ENCODE measurements around the gene NCKAP1. TPM values are rescaled to one million over a fixed set of nuclear protein-coding genes. Genes with fewer than 3 reads are reported as not detected.

Gene NCKAP1
- total RNA-seq, 1 experiment from 2014 or later, result 173 TPM

DNA sequence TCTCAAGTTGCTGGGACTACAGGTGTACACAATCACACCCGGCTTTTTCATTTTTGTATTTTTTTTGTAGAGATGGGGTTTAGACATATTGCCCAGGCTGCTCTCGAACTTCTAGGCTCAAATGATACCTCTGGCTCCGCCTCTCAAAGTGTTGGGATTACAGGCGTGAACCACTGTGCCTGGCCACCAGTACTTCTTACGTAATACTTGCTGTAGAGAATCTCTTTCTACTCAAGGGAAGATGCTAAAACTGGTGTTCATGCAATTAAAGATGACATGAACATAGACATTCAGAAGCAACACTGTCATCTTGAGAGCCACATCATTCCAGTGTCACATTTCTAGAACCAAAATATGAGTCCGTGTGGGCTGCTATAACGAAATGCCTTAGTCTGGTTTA lies 118.2 kb downstream of the NCKAP1 start:
- Mint-ChIP-seq H3K27me3 (ENCODE audit: low read depth) (no peaks in the 10 kb centered on the region), H3K4me3 (no peak overlapping the region), H3K4me1 (peaks cover 23% of the 10 kb centered on the region), H3K36me3 (peaks cover 38% of the 10 kb centered on the region), H3K9me3 (no peaks in the 10 kb centered on the region), H3K27ac (no peak overlapping the region)
- no peak; the same call in 1 of the 2 replicates for ATAC-seq
- no peak for DNase-seq (ENCODE audit: low spot score)
- CTCF ChIA-PET, result no interaction called here
- TF ChIP-seq ZNF317 (CRISPR knock-in tag; IDR thresholded peaks at IDR 0.05; ENCODE audit: borderline replicate concordance, low read depth) (no peak), SOX15 (CRISPR knock-in tag; IDR thresholded peaks at IDR 0.05) (no peak), E2F5 (CRISPR knock-in tag; IDR thresholded peaks at IDR 0.05) (no peak), RORB (CRISPR knock-in tag; IDR thresholded peaks at IDR 0.05) (no peak), EMX1 (CRISPR knock-in tag; IDR thresholded peaks at IDR 0.05) (no peak), GRHL2 (CRISPR knock-in tag; IDR thresholded peaks at IDR 0.05; ENCODE audit: insufficient replicate concordance, severe bottlenecking) (no peak), ZNF425 (CRISPR knock-in tag; conservative IDR thresholded peaks at IDR 0.05) (no peak), ETV6 (CRISPR knock-in tag; IDR thresholded peaks at IDR 0.05) (no peak), CREM (CRISPR knock-in tag; IDR thresholded peaks at IDR 0.05) (no peak), ESRRA (CRISPR knock-in tag; IDR thresholded peaks at IDR 0.05; ENCODE audit: borderline replicate concordance) (no peak), NR3C1 (CRISPR knock-in tag; conservative IDR thresholded peaks at IDR 0.05; ENCODE audit: low read depth) (no peak), NFYB (CRISPR knock-in tag; conservative IDR thresholded peaks at IDR 0.05; ENCODE audit: low read depth) (no peak), NR2C2 (CRISPR knock-in tag; IDR thresholded peaks at IDR 0.05) (no peak), TEAD1 (CRISPR knock-in tag; IDR thresholded peaks at IDR 0.05) (no peak), TP53 (CRISPR knock-in tag; IDR thresholded peaks at IDR 0.05) (no peak), ZNF423 (CRISPR knock-in tag; IDR thresholded peaks at IDR 0.05) (no peak)
- TF ChIP-seq, protein P1, sequence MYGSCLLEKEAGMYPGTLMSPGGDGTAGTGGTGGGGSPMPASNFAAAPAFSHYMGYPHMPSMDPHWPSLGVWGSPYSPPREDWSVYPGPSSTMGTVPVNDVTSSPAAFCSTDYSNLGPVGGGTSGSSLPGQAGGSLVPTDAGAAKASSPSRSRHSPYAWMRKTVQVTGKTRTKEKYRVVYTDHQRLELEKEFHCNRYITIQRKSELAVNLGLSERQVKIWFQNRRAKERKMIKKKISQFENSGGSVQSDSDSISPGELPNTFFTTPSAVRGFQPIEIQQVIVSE (CRISPR knock-in tag; IDR thresholded peaks at IDR 0.05; ENCODE audit: borderline replicate concordance), result no peak
- POLR2A ChIA-PET, result no interaction called here

DNA sequence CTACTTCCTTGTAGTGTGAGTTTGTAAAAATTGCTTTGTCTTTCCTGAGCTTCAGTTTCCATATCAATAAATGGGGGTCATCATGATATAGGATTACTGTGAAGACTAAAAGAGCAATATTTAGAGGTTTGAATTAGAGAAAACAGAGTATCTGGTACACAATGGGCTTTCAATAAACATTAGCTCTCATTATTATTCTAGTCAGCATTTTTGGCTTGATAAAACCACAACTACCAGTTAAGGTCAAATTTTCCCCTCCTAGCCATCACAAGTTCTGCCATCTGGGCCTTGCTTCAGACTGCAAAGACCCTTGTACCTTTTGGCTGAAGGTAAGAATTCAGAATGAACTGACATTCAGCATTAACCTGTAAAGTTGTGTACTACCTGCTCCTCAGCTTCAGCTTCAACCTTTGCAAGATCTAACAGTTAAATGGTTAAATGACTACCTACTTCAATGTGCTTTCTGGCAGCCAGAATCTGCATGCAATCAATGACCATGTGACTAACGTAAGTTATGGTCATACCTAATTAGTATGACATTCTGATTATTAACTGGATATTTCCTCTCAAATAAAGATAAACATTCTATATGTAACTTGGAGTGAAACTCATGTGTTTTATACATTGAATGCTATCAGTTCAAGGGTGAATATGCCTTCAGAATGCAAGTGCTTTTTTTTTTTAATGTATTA lies 119.2 kb downstream of the NCKAP1 start:
- no peak for DNase-seq (ENCODE audit: low spot score)
- Mint-ChIP-seq H3K27ac (peak overlapping the region; percentile 70; the same call in 1 of the 2 replicates), H3K27me3 (ENCODE audit: low read depth) (no peaks in the 10 kb centered on the region), H3K36me3 (peaks cover 43% of the 10 kb centered on the region), H3K9me3 (no peaks in the 10 kb centered on the region), H3K4me1 (peaks cover 23% of the 10 kb centered on the region), H3K4me3 (no peak overlapping the region)
- TF ChIP-seq ZNF416 (CRISPR knock-in tag; IDR thresholded peaks at IDR 0.05), result no peak
- TF ChIP-seq KAT7 (CRISPR knock-in tag; IDR thresholded peaks at IDR 0.05; ENCODE audit: borderline replicate concordance), result no peak
- TF ChIP-seq, protein P2, sequence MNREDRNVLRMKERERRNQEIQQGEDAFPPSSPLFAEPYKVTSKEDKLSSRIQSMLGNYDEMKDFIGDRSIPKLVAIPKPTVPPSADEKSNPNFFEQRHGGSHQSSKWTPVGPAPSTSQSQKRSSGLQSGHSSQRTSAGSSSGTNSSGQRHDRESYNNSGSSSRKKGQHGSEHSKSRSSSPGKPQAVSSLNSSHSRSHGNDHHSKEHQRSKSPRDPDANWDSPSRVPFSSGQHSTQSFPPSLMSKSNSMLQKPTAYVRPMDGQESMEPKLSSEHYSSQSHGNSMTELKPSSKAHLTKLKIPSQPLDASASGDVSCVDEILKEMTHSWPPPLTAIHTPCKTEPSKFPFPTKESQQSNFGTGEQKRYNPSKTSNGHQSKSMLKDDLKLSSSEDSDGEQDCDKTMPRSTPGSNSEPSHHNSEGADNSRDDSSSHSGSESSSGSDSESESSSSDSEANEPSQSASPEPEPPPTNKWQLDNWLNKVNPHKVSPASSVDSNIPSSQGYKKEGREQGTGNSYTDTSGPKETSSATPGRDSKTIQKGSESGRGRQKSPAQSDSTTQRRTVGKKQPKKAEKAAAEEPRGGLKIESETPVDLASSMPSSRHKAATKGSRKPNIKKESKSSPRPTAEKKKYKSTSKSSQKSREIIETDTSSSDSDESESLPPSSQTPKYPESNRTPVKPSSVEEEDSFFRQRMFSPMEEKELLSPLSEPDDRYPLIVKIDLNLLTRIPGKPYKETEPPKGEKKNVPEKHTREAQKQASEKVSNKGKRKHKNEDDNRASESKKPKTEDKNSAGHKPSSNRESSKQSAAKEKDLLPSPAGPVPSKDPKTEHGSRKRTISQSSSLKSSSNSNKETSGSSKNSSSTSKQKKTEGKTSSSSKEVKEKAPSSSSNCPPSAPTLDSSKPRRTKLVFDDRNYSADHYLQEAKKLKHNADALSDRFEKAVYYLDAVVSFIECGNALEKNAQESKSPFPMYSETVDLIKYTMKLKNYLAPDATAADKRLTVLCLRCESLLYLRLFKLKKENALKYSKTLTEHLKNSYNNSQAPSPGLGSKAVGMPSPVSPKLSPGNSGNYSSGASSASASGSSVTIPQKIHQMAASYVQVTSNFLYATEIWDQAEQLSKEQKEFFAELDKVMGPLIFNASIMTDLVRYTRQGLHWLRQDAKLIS (CRISPR knock-in tag; IDR thresholded peaks at IDR 0.05; ENCODE audit: borderline replicate concordance), result no peak
- no peak for TF ChIP-seq TCF7 (CRISPR knock-in tag; IDR thresholded peaks at IDR 0.05; ENCODE audit: low read depth)
- TF ChIP-seq SP1 (CRISPR knock-in tag; conservative IDR thresholded peaks at IDR 0.05), result no peak
- no peak for TF ChIP-seq PRRX2 (CRISPR knock-in tag; IDR thresholded peaks at IDR 0.05)
- no peak for TF ChIP-seq ZNF423 (CRISPR knock-in tag; IDR thresholded peaks at IDR 0.05)
- no peak for TF ChIP-seq RELA (CRISPR knock-in tag; IDR thresholded peaks at IDR 0.05; ENCODE audit: borderline replicate concordance)
- no peak for TF ChIP-seq MLX (CRISPR knock-in tag; IDR thresholded peaks at IDR 0.05)
- no peak for TF ChIP-seq ERG (CRISPR knock-in tag; IDR thresholded peaks at IDR 0.05)
- ChIA-PET CTCF (no interaction called here), POLR2A (no interaction called here)
- ATAC-seq, result no peak

All from WTC11 (cell line).